Uterine smooth muscle cell (primary cell): ENCODE data around the gene NMT1. TPM values are rescaled to one million over a fixed set of nuclear protein-coding genes. Genes with fewer than 3 reads are reported as not detected.

Source experiments
- total RNA-seq: library from RNA; depleted of rRNA; stranded (reverse); fragments of >200 nt; gene quantifications from 2 replicates; pipeline ENCODE4 v1.2.3, GENCODE V29; 2014

The NMT1 gene
- 94.7 and 98.5 TPM in 2 replicates for total RNA-seq

GRCh38 chr17:45060797-45061605, at the start of gene NMT1:
TSS of gene NMT1 (plus strand) at chr17:45061317. CDS start at chr17:45061330, 13 bp downstream.

GRCh38 chr17:45051060-45051719, 9.9 kb upstream of the NMT1 start, which contains the start of gene DCAKD:
TSS of gene DCAKD (minus strand) at chr17:45051632. CDS start at chr17:45034885, 16,747 bp downstream.

GRCh38 chr17:45132320-45132571, 71.1 kb downstream of the NMT1 start, which contains the start of gene PLCD3:
TSS of gene PLCD3 (minus strand) at chr17:45132515. CDS start at chr17:45132410, 105 bp downstream.

GRCh38 chr17:45135192-45135977, 74.3 kb downstream of the NMT1 start, which contains the start of gene ACBD4:
TSS of gene ACBD4 (plus strand) at chr17:45135687. CDS start at chr17:45136145, 458 bp downstream.

GRCh38 chr17:45148183-45149036, 87.3 kb downstream of the NMT1 start, which contains the start of gene HEXIM1:
TSS of gene HEXIM1 (plus strand) at chr17:45148475. CDS start at chr17:45149191, 716 bp downstream.

Other genes starting within 250 kb of the NMT1 start
- 56.0 and 69.2 TPM in 2 replicates for gene GJC1, start 231.0 kb upstream of the NMT1 start, total RNA-seq
- gene HIGD1B, start 213.4 kb upstream of the NMT1 start, total RNA-seq = not detected in 2 replicates
- 88.9 and 207 TPM in 2 replicates for gene EFTUD2, start 161.9 kb upstream of the NMT1 start, total RNA-seq
- gene GFAP, start 145.8 kb upstream of the NMT1 start, total RNA-seq = 0.12 TPM in 1 of 2 replicates, not detected in the other
- 1.7 and 8.9 TPM in 2 replicates for gene KIF18B, start 113.5 kb upstream of the NMT1 start, total RNA-seq
- gene C1QL1, start 93.0 kb upstream of the NMT1 start, total RNA-seq = 0.22 and 0.37 TPM in 2 replicates
- gene DCAKD, start 9.7 kb upstream of the NMT1 start, total RNA-seq = 24.2 and 28.2 TPM in 2 replicates
- gene PLCD3, start 71.2 kb downstream of the NMT1 start, total RNA-seq = 21.0 and 23.0 TPM in 2 replicates
- 3.9 and 7.5 TPM in 2 replicates for gene ACBD4, start 74.4 kb downstream of the NMT1 start, total RNA-seq
- gene HEXIM1, start 87.2 kb downstream of the NMT1 start, total RNA-seq = 7.9 and 8.7 TPM in 2 replicates
- gene HEXIM2, start 100.6 kb downstream of the NMT1 start, total RNA-seq = 7.6 and 9.6 TPM in 2 replicates
- gene FMNL1, start 160.6 kb downstream of the NMT1 start, total RNA-seq = 2.2 and 3.9 TPM in 2 replicates
- gene SPATA32, start 200.8 kb downstream of the NMT1 start, total RNA-seq = 0.12 TPM in 1 of 2 replicates, not detected in the other